ENCODE measurements around the gene ZNF304.

ZNF304 gene

DNA sequence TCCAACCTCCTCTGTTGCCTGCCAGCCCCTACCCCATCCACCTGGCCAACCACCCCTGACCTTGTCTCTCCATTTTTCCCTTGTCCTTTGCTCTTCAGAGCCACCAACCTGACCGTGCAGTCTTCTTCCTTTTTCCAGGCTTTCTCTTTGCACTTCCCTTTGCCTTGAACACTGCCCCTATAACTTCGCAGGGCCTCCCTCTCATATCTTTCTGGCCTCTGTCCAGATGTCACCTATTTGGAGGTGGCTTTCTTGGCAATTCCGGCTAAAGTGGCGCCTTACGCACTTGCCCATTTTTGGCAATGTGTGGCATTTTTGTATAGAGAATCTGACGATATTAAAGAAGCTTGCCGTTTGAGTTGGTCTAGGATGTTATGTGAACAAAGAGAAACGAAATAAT is 30.0 kb upstream of the ZNF304 start:
- no peaks in the 10 kb centered on the region for H3K27me3 ChIP-seq (ENCODE audit: low read depth, low read length)
- peaks cover 18 to 28% of the 10 kb centered on the region in 2 donors for H3K36me3 ChIP-seq (ENCODE audit: control insufficient read depth in 1 of 2, insufficient read depth in 2 of 2, low read length in 2 of 2)
- peaks cover 12 to 14% of the 10 kb centered on the region in 2 donors for H3K4me1 ChIP-seq (ENCODE audit: control insufficient read depth in 1 of 2, insufficient read depth in 2 of 2, low read length in 2 of 2)
- peaks cover 9 to 33% of the 10 kb centered on the region in 2 donors for H3K9me3 ChIP-seq (ENCODE audit: control insufficient read depth in 1 of 2, low read length in 2 of 2)
- peak overlapping the region; percentile 69 for H3K27ac ChIP-seq (ENCODE audit: low read length)
- H3K4me3 ChIP-seq (ENCODE audit: low read depth in 1 of 2, low read length in 2 of 2), result peak overlapping the region; percentile 82 to 89

DNA sequence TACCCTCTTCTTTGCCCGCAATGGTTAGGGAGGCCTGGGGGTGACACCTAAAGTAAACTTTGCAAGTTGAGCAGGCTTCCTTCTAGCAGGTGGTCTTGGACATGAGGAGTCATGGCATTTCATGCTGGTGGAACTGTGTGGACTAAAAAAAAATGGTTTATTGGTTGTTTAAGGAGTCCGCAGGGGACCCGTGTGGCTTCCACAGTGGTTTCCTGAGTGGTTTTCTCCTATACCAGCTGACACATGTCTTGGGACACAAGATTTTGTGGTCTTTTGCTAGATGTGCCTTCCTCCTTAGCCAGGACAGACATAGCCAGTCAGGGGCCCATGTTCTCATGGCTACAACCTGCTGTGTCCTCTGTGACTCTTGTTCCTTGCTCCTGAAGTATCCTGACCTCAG is 29.3 kb upstream of the ZNF304 start:
- Histone ChIP-seq H3K4me3 (ENCODE audit: low read depth in 1 of 2, low read length in 2 of 2) (peak overlapping the region; percentile 82 to 89), H3K36me3 (ENCODE audit: control insufficient read depth in 1 of 2, insufficient read depth in 2 of 2, low read length in 2 of 2) (peaks cover 23 to 35% of the 10 kb centered on the region in 2 donors), H3K4me1 (ENCODE audit: control insufficient read depth in 1 of 2, insufficient read depth in 2 of 2, low read length in 2 of 2) (peaks cover 12 to 14% of the 10 kb centered on the region in 2 donors), H3K9me3 (ENCODE audit: control insufficient read depth in 1 of 2, low read length in 2 of 2) (peaks cover 9 to 38% of the 10 kb centered on the region in 2 donors), H3K27ac (ENCODE audit: low read length) (no peak overlapping the region), H3K27me3 (ENCODE audit: low read depth, low read length) (no peaks in the 10 kb centered on the region)

DNA sequence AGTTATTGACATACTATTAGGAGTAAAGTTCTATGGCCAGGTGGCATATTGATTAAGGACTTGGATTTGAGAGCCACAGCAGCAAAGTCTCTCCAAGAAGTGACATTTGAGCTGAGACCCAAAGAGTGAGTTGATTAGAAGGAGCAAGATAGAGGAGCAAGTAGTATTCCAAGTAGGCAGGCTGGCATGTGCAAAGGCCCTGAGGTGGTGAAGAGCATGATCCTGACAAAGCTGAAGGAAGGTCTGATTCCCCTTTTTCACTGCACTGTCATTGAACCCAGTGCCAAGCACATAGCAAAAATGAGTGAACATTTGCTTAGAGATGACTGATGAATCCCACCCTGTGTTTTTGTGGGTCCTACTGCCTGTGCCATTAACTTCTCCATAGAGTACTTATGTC is 26.1 kb upstream of the ZNF304 start:
- Histone ChIP-seq H3K4me1 (ENCODE audit: control insufficient read depth in 1 of 2, insufficient read depth in 2 of 2, low read length in 2 of 2) (peaks cover 12 to 14% of the 10 kb centered on the region in 2 donors), H3K27ac (ENCODE audit: low read length) (no peak overlapping the region), H3K36me3 (ENCODE audit: control insufficient read depth in 1 of 2, insufficient read depth in 2 of 2, low read length in 2 of 2) (peaks cover 50 to 67% of the 10 kb centered on the region in 2 donors), H3K27me3 (ENCODE audit: low read depth, low read length) (no peaks in the 10 kb centered on the region), H3K9me3 (ENCODE audit: control insufficient read depth in 1 of 2, low read length in 2 of 2) (peaks cover 22 to 64% of the 10 kb centered on the region in 2 donors), H3K4me3 (ENCODE audit: low read depth in 1 of 2, low read length in 2 of 2) (peak overlapping the region in 1 of 2 donors; percentile 48)

GRCh38 chr19:57327993-57328392 is 23.1 kb upstream of the ZNF304 start:
- Histone ChIP-seq H3K36me3 (ENCODE audit: control insufficient read depth in 1 of 2, insufficient read depth in 2 of 2, low read length in 2 of 2) (peaks cover 53 to 76% of the 10 kb centered on the region in 2 donors), H3K4me1 (ENCODE audit: control insufficient read depth in 1 of 2, insufficient read depth in 2 of 2, low read length in 2 of 2) (no peaks in the 10 kb centered on the region), H3K27ac (ENCODE audit: low read length) (no peak overlapping the region), H3K4me3 (ENCODE audit: low read depth in 1 of 2, low read length in 2 of 2) (peak overlapping the region; percentile 16 to 48), H3K27me3 (ENCODE audit: low read depth, low read length) (no peaks in the 10 kb centered on the region), H3K9me3 (ENCODE audit: control insufficient read depth in 1 of 2, low read length in 2 of 2) (peaks cover 22 to 64% of the 10 kb centered on the region in 2 donors)

GRCh38 chr19:57334191-57334590 is 16.9 kb upstream of the ZNF304 start:
- H3K9me3 ChIP-seq (ENCODE audit: control insufficient read depth in 1 of 2, low read length in 2 of 2), result peaks cover 2 to 18% of the 10 kb centered on the region in 2 donors
- H3K4me3 ChIP-seq (ENCODE audit: low read depth in 1 of 2, low read length in 2 of 2), result no peak overlapping the region
- H3K27ac ChIP-seq (ENCODE audit: low read length), result no peak overlapping the region
- no peaks in the 10 kb centered on the region for H3K4me1 ChIP-seq (ENCODE audit: control insufficient read depth in 1 of 2, insufficient read depth in 2 of 2, low read length in 2 of 2)
- H3K27me3 ChIP-seq (ENCODE audit: low read depth, low read length), result no peaks in the 10 kb centered on the region
- H3K36me3 ChIP-seq (ENCODE audit: control insufficient read depth in 1 of 2, insufficient read depth in 2 of 2, low read length in 2 of 2), result peaks cover 6 to 20% of the 10 kb centered on the region in 2 donors

DNA sequence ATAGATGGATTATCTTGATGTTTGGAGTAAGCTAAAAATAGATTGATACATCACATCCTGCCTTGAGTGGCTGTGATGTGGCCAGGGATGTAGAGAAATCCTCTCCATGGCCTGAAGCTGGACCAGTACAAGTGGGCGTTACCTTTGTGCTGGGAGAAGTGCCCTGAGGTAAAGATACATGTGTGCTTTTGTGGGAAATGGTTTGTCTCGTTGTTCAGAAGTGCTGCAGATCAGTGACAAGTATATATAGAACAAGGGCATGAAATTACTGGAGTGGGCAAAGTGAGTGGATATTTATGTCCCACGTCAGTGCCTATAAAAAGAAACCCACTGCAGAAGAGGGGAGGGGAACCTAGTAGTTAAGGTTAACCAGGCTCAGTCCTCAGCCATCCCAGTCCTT is 12.2 kb upstream of the ZNF304 start:
- Histone ChIP-seq H3K4me1 (ENCODE audit: control insufficient read depth in 1 of 2, insufficient read depth in 2 of 2, low read length in 2 of 2) (no peaks in the 10 kb centered on the region), H3K9me3 (ENCODE audit: control insufficient read depth in 1 of 2, low read length in 2 of 2) (peaks cover 0 to 4% of the 10 kb centered on the region in 2 donors), H3K4me3 (ENCODE audit: low read depth in 1 of 2, low read length in 2 of 2) (no peak overlapping the region), H3K27me3 (ENCODE audit: low read depth, low read length) (no peaks in the 10 kb centered on the region), H3K27ac (ENCODE audit: low read length) (no peak overlapping the region), H3K36me3 (ENCODE audit: control insufficient read depth in 1 of 2, insufficient read depth in 2 of 2, low read length in 2 of 2) (peaks cover 0 to 3% of the 10 kb centered on the region in 2 donors)

GRCh38 chr19:57342582-57342981 is 8.5 kb upstream of the ZNF304 start:
- no peaks in the 10 kb centered on the region for H3K36me3 ChIP-seq (ENCODE audit: control insufficient read depth in 1 of 2, insufficient read depth in 2 of 2, low read length in 2 of 2)
- no peak overlapping the region for H3K27ac ChIP-seq (ENCODE audit: low read length)
- H3K4me1 ChIP-seq (ENCODE audit: control insufficient read depth in 1 of 2, insufficient read depth in 2 of 2, low read length in 2 of 2), result no peaks in the 10 kb centered on the region
- no peak overlapping the region for H3K4me3 ChIP-seq (ENCODE audit: low read depth in 1 of 2, low read length in 2 of 2)
- H3K9me3 ChIP-seq (ENCODE audit: control insufficient read depth in 1 of 2, low read length in 2 of 2), result no peaks in the 10 kb centered on the region
- H3K27me3 ChIP-seq (ENCODE audit: low read depth, low read length), result no peaks in the 10 kb centered on the region

- Histone ChIP-seq H3K4me1 (ENCODE audit: control insufficient read depth in 1 of 2, insufficient read depth in 2 of 2, low read length in 2 of 2) (peaks cover 11 to 21% of the 10 kb centered on the region in 2 donors), H3K27me3 (ENCODE audit: low read depth, low read length) (no peaks in the 10 kb centered on the region), H3K9me3 (ENCODE audit: control insufficient read depth in 1 of 2, low read length in 2 of 2) (peaks cover 8 to 9% of the 10 kb centered on the region in 2 donors), H3K4me3 (ENCODE audit: low read depth in 1 of 2, low read length in 2 of 2) (no peak overlapping the region), H3K27ac (ENCODE audit: low read length) (no peak overlapping the region), H3K36me3 (ENCODE audit: control insufficient read depth in 1 of 2, insufficient read depth in 2 of 2, low read length in 2 of 2) (peaks cover 3 to 7% of the 10 kb centered on the region in 2 donors)
These were observed 2.9 kb upstream of the ZNF304 start for GRCh38 chr19:57348136-57348535.

DNA sequence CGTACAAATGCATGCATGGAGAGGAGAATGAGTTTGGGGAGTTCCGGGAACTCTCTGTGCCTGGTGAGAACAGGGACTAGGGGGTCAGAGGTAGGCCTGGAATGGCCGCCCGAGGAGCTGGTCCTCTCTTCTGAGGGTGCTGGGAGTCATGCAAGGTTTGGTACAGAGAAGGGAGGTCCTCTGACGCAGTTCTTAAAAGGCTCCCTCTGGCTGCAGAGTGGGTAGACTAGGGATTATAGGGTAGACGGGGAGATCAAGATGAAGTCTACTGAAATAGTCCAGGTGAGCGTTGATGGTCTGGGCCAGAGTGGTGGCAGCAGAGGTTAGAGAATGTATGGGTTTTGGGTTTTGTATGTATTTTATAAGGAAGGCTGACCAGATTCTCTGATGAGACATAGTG is 796 bp downstream of the ZNF304 start:
- no peaks in the 10 kb centered on the region for H3K27me3 ChIP-seq (ENCODE audit: low read depth, low read length)
- H3K4me3 ChIP-seq (ENCODE audit: low read depth in 1 of 2, low read length in 2 of 2), result peak overlapping the region; percentile 94
- H3K4me1 ChIP-seq (ENCODE audit: control insufficient read depth in 1 of 2, insufficient read depth in 2 of 2, low read length in 2 of 2), result peaks cover 11 to 24% of the 10 kb centered on the region in 2 donors
- H3K36me3 ChIP-seq (ENCODE audit: control insufficient read depth in 1 of 2, insufficient read depth in 2 of 2, low read length in 2 of 2), result peaks cover 33 to 44% of the 10 kb centered on the region in 2 donors
- peak overlapping the region; percentile 86 for H3K27ac ChIP-seq (ENCODE audit: low read length)
- H3K9me3 ChIP-seq (ENCODE audit: control insufficient read depth in 1 of 2, low read length in 2 of 2), result peaks cover 22 to 46% of the 10 kb centered on the region in 2 donors

- H3K9me3 ChIP-seq (ENCODE audit: control insufficient read depth in 1 of 2, low read length in 2 of 2), result peaks cover 40 to 72% of the 10 kb centered on the region in 2 donors
- peak overlapping the region in 1 of 2 donors; percentile 94 for H3K4me3 ChIP-seq (ENCODE audit: low read depth in 1 of 2, low read length in 2 of 2)
- H3K27me3 ChIP-seq (ENCODE audit: low read depth, low read length), result no peaks in the 10 kb centered on the region
- peaks cover 43 to 67% of the 10 kb centered on the region in 2 donors for H3K36me3 ChIP-seq (ENCODE audit: control insufficient read depth in 1 of 2, insufficient read depth in 2 of 2, low read length in 2 of 2)
- peaks cover 11 to 19% of the 10 kb centered on the region in 2 donors for H3K4me1 ChIP-seq (ENCODE audit: control insufficient read depth in 1 of 2, insufficient read depth in 2 of 2, low read length in 2 of 2)
- H3K27ac ChIP-seq (ENCODE audit: low read length), result no peak overlapping the region
These were observed 4.8 kb downstream of the ZNF304 start for GRCh38 chr19:57355916-57356315.

DNA sequence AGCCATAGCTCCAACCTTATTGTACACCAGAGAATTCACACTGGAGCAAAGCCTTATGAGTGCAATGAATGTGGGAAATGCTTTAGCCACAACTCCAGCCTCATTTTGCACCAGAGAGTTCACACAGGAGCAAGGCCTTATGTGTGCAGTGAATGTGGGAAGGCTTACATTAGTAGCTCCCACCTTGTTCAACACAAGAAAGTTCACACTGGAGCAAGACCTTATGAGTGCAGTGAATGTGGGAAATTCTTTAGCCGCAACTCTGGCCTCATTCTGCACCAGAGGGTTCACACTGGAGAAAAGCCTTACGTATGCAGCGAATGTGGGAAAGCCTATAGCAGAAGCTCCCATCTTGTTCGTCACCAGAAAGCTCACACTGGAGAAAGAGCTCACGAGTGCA is 6.3 kb downstream of the ZNF304 start:
- H3K9me3 ChIP-seq (ENCODE audit: control insufficient read depth in 1 of 2, low read length in 2 of 2), result peaks cover 39 to 71% of the 10 kb centered on the region in 2 donors
- H3K27ac ChIP-seq (ENCODE audit: low read length), result no peak overlapping the region
- no peaks in the 10 kb centered on the region for H3K27me3 ChIP-seq (ENCODE audit: low read depth, low read length)
- peak overlapping the region; percentile 2 to 94 for H3K4me3 ChIP-seq (ENCODE audit: low read depth in 1 of 2, low read length in 2 of 2)
- H3K36me3 ChIP-seq (ENCODE audit: control insufficient read depth in 1 of 2, insufficient read depth in 2 of 2, low read length in 2 of 2), result peaks cover 43 to 67% of the 10 kb centered on the region in 2 donors
- peaks cover 4 to 10% of the 10 kb centered on the region in 2 donors for H3K4me1 ChIP-seq (ENCODE audit: control insufficient read depth in 1 of 2, insufficient read depth in 2 of 2, low read length in 2 of 2)

GRCh38 chr19:57359300-57359699 is 8.2 kb downstream of the ZNF304 start:
- Histone ChIP-seq H3K27me3 (ENCODE audit: low read depth, low read length) (no peaks in the 10 kb centered on the region), H3K36me3 (ENCODE audit: control insufficient read depth in 1 of 2, insufficient read depth in 2 of 2, low read length in 2 of 2) (peaks cover 36 to 49% of the 10 kb centered on the region in 2 donors), H3K9me3 (ENCODE audit: control insufficient read depth in 1 of 2, low read length in 2 of 2) (peaks cover 32 to 52% of the 10 kb centered on the region in 2 donors)

More at GRCh38 chr19:57359300-57359699, 8.2 kb downstream of the ZNF304 start:
- H3K4me1 ChIP-seq (ENCODE audit: control insufficient read depth in 1 of 2, insufficient read depth in 2 of 2, low read length in 2 of 2), result peaks cover 0 to 5% of the 10 kb centered on the region in 2 donors
- H3K27ac ChIP-seq (ENCODE audit: low read length), result no peak overlapping the region
- peak overlapping the region in 1 of 2 donors; percentile 94 for H3K4me3 ChIP-seq (ENCODE audit: low read depth in 1 of 2, low read length in 2 of 2)

Data from muscle layer of duodenum (tissue), 2 donors.